PC-9 (cell line): ENCODE measurements around the gene DUSP22.

ENCODE experiments used
- EZH2 ChIP-seq: fragments of 200-600 bp; sonication (generic); IDR thresholded peaks from 2 replicates; pipeline ENCODE4 v1.8.0; 2017; ENCODE audit warnings: antibody characterized with exemption, low read depth
- TF ChIP-seq, protein P1 (sequence below): fragments of 200-600 bp; sonication (generic); conservative IDR thresholded peaks from 2 replicates; pipeline ENCODE4 v1.6.1; 2017; ENCODE audit warnings: mixed run types, antibody characterized with exemption, mild to moderate bottlenecking, moderate library complexity

DNA sequence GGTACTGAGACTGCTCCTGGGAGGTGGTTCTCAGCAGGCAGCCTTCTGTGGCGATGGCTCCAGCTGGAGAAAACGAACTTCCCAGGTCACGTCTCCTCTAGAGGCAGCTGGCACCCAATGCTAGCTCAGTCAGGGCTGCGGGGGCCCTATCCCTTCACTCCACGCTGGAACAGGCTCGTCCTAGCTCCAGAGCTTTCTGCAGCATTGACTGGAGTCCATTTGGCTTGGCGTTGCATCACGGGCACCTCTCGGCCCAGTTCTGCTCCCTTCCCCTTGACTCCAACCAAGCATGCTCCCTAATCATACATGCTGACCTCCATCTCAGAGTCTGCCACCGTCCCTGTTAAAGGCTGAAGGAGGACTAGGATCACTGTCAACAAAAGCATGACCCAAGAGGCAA, 93.3 kb downstream of the DUSP22 start:
- TF ChIP-seq, protein P1, sequence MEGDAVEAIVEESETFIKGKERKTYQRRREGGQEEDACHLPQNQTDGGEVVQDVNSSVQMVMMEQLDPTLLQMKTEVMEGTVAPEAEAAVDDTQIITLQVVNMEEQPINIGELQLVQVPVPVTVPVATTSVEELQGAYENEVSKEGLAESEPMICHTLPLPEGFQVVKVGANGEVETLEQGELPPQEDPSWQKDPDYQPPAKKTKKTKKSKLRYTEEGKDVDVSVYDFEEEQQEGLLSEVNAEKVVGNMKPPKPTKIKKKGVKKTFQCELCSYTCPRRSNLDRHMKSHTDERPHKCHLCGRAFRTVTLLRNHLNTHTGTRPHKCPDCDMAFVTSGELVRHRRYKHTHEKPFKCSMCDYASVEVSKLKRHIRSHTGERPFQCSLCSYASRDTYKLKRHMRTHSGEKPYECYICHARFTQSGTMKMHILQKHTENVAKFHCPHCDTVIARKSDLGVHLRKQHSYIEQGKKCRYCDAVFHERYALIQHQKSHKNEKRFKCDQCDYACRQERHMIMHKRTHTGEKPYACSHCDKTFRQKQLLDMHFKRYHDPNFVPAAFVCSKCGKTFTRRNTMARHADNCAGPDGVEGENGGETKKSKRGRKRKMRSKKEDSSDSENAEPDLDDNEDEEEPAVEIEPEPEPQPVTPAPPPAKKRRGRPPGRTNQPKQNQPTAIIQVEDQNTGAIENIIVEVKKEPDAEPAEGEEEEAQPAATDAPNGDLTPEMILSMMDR, result no peak
- no peak for TF ChIP-seq EZH2
